Muscle of arm (tissue), 12 donors: ENCODE data around the gene ADPRH. TPM values are rescaled to one million over a fixed set of nuclear protein-coding genes. Genes with fewer than 3 reads are reported as not detected.

Experiments used
- DNase-seq: peaks from one replicate; pipeline ENCODE4 v3.0.0-alpha.2; 2013
- polyA plus RNA-seq, 12 donors: library from polyadenylated mRNA; unstranded; fragments of 120-200 nt; gene quantifications; one replicate each; pipeline ENCODE4 v1.2.1, GENCODE V29; 2013; ENCODE audit not compliant: insufficient read length in 12 of 12

Gene ADPRH
- polyA plus RNA-seq, 12 donors = 5.5 to 10.6 (median 8.5) TPM; not detected in 1

DNA sequence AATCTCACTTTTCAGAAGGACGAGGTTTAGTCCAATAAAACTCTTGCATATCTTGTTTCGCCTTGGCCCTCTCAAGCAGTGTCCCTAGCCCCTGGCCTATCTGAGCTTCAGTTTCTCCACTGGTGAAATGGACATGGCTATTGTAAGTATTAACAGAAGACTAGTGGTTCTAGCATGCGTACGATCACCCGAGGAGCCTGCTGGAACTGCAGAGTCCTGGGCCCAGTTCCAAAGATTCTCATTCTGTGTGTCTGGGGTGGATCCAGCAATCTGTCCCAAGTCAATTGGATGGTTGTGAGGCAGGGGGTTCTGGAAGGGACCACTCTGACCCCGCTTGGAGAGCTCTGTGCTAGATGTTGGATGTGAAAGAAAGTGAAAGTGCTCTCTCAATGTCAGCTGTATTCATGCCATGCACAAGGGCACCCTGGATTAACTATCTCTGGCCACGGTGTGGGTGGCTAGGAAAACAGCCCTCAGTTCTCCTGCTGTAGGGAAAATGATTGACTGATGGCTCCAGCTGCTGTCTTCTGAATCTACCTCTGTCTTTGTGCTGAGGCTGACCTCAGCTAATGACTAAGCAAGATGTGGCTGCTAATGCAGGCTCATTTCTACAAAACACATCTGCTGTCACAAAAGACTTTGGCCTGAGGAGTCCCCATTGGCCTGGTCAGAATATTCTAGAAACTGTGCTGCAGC, 16.5 kb downstream of the ADPRH start:
- DNase-seq = no peak

DNA sequence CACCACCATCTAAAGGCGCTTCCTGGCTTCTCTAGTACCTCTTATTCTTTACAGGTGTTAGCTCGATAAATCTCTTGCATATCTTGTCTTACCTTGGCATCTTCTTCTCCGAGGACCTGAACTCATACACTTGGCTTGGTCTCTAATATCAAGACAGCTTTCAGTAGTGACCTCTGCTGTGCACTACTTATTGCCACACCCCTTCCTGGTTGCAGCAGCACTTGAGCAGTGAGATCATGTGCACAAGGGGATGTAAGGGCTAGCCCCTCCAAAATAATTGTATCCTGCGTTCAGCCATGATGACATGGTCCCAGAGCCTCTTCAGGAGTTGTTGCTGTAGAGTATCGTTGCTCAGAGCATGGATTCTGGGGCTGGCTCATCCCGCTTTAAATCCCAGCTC, 17.1 kb downstream of the ADPRH start:
- no peak for DNase-seq

DNA sequence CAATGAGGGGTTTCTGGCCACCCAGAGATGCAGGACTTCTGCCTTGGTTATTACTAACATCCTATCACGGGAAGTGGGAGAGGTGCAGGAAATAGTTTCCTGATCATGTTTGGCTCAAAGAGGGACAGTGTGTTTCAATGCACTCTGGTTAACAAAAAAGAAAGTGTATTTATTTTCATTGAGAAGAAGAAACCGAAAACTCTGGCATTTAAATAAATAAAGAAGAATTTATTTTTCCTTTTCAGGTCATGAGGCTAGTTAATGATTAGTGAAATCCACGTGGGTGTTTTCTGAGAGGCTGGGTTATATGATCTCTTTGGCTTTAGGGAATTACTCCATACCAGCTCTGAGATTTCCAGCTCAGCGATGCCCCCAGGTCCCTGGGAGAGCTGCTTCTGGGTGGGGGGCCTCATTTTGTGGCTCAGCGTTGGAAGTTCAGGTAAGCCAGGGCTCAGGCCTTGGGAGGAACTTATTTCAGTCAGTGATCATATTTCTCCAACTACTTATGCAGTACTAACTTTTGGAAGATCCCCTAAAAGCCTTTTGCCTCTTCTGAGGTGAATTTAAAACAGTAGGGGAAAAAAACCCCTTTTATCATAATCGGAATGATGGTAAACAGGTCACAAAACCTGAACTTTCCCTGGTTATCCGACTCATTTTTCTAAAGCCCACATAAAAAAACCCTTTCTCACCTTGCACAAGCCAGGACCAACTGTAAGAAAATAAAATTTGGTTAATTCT, 18.4 kb downstream of the ADPRH start, which contains the start of gene PLA1A:
Gene PLA1A (plus strand): TSS at position 338 of the 741 bp plus-strand sequence. CDS start 29 bp downstream, at position 367.
- no peak for DNase-seq

DNA sequence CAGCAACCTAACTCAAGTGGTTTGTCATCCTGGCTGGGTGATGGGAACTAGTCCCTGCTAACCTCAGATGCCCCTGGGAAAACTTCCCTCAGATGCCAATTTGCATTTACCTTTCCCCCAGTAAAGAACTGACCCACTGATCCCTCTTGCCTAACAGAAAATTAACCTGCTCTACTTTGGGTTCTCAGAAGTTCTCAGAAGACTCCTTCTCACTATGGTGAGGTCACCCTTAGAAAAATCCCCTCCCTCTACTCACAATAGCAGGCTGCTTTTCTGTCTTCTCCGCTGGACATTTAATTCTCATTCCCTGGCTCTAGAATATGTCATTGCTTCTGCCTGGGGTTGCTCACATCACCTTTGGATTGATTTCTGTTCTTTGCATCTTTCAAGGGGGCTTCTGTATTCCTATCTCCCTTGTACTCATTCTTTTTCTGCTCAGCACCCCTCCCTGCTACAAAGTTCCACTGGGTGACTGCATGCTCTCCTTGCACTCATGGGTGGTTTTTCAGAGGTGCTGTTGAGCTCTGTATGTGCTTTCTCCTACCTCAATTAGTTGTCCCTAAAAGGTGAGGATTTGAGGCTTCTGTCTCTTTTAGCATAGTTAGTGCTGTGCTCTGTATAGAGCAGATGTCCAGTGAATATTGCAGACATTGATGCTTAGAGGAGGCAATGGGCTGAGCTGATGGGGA, 19.3 kb downstream of the ADPRH start:
- DNase-seq = no peak

DNA sequence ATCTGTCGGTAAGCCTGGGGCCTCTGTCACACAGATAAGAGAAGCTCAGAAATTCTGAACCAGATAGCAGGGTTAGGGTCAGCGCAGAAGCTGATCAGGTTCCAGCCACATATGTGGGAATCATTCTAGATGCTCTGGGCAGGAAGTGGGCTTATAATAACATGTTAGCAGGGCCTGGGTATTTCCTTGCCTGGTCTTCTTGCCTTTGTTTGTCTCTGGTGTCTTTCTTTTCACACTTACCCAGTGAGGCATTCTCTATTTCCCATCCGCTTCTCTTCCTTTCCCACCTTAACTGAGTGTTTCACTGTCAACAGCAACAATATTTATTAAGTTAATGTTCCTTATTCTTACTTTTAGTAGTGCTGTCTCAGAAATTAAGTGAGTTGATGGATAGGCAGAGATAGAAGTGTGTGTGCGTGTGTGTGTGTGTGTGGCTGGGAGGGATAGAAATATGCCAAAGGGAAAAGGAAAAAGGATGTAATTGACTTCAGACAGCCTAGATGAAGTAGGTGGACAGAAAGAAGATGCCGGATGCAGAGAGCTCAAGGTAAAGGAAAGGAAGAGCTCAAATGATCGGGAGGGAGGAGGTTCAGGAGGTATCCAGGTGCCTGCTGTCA, 20.4 kb downstream of the ADPRH start:
- no peak for DNase-seq

DNA sequence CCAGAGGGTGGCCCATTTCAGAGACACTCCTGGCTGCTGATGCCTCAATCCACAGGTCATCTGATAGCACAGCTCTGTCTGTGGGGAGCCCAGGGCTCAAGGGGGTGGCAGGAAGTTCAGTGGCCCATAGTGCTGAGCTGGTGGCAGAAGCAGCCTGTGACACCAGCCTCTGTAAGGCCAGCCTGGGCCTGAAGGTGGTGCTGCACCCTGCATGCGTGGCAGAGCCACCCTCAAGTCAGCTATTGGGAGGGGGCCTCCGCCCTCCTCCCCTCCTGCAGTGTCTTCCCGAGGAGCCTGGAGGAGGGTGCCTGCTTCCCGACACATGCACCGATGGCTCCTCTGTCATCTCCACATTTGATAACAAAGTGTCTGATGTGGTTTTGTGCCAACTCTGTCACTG, 21.4 kb downstream of the ADPRH start:
- no peak for DNase-seq

DNA sequence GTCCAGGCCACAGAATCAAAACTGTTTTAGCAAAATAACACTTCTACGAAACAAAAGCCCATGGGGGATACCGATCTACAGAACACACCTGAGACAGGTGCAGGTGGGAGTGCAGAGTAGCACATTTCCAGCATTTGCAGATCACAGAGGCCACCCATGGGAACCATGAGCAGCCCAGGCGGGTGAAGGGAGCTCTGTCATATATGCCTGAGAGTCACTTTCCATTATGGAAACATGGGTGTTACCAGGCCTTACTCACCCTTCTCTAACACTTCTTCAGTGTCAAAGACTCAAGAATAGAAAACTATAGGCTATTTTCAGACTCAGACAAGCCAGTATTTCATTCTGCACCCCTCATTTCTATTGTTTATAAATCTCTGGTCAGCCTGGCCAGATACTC, 21.9 kb downstream of the ADPRH start:
- DNase-seq = no peak

DNA sequence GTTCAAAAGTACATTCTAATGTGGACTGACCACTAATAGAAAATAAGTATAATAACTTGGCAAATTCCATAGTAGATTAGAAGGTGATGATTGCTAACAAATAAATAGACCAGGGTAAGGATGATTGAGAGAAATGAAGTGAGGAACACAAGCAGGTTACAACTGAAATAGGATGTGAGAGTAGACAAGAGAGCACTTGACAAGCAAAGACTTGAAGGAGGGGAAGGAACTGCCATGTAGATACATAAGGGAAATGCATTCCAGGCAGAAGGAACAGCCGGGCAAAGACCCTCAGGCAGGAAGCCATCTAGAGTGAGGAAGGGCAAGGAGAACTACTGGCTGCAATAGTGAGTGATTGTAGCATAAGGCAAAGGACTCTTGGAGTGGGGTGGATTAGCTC, 23.4 kb downstream of the ADPRH start:
- DNase-seq = no peak

DNA sequence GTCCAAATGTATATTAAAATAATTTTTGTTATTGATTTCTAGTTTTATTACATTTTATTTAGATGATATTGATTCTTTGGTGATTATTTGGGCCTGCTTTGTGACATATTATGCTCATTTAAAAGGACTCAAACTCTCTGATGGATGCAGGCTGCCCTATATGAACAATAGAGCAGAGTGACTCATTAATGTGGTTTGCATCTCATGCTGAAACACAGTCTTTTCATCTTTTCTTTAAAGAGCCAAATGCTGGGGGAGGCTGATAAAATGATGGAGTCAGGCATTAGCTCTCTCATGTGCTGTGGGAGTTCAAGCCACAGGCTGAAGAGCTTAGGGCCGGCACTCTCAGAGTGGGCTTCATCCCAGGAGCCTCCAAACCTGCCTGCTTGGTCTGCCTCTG, 25.6 kb downstream of the ADPRH start:
- no peak for DNase-seq

DNA sequence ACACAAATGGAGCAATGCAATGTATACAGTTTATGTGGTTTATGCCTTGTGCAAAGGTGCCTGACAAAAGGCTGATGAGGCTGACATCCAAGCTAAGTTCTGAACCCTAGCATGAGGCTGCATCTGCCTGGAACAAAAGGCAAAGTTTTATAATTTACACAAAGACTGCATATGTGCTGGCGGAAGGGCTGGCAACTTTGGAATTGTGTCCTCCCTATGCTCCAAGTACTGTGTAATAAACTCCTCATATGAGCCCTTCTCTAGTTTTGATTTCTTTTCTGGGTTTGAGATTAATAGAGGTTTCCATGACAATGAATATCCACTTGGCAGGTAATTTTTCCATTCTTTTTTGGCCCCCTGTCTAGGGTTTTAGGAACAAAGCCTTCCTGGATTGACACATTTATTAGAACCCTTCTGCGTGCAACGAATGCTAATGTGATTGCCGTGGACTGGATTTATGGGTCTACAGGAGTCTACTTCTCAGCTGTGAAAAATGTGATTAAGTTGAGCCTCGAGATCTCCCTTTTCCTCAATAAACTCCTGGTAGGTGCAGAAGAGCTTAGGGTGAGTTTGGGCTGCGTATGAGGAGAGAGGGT, 29.2 kb downstream of the ADPRH start:
- no peak for DNase-seq

DNA sequence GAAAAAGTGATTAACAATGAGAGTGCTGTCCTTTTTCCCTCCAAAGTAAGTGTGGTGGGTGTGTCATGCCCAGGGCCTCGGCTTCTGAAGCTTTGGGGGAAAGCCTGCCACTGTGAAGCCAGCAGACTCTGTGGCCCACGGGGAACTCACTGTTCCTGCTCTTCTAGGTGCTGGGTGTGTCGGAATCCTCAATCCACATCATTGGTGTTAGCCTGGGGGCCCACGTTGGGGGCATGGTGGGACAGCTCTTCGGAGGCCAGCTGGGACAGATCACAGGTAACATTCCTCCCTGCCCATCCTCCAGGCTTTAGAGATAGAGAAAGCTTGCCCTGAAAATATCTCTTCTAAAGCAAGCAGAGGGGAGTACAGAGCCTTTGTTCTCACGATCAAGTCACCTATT, 30.0 kb downstream of the ADPRH start:
- no peak for DNase-seq

DNA sequence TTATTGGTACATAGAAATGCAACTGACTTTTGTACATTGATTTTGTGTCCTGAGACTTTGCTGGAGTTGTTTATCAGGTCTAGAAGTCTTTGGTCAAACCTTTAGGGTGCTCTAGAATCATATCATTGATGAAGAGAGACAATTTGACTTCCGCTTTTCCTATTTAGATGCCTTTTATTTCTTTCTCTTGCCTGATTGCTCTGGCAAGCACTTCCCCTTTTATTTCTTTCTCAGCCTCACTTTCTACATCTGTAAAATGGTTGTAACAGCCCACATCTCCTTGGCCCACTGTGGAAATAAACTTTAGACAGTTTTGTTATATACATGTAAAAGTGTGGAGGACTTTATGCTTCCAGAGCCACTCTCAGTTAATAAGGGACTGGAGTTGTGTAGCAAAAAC, 32.4 kb downstream of the ADPRH start:
- DNase-seq = no peak

DNA sequence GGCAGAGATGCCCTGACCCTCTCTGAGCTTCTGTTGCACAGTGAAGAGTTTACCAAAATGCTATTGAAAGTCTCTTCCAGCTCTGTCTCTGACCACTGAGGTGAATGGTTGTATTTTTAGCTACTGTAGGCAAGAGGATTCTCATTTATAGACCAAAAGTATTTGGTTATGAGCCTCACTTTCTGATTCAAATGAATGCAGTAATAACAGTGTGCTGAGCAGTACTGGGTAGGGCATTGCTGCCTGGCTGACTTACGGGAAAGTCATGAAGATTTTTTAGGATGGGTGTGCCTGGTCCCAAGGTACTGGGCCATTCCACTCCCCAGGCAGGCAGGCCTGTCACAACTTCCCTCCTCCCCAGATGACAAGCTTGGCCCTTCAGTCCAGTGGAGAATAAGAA, 33.9 kb downstream of the ADPRH start:
- DNase-seq = no peak

DNA sequence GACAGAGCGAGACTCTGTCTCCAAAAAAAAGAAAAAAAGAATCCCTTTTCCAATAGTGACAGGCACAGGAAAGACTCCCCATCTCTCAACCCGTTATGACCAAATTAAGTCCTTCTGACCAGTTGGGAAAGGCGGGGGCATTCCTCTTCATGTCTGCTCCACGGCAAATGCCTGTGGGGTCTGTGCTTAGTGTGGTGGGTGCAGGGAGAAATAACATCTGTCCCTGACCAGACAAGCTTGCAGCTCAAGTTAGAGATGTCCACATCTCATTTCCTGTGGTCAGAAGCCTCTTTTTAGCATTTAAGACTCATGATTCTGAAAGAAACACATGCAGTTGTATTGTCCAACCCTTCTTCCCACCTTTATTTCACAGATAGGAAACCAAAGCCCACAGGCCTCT, 34.6 kb downstream of the ADPRH start:
- no peak for DNase-seq

DNA sequence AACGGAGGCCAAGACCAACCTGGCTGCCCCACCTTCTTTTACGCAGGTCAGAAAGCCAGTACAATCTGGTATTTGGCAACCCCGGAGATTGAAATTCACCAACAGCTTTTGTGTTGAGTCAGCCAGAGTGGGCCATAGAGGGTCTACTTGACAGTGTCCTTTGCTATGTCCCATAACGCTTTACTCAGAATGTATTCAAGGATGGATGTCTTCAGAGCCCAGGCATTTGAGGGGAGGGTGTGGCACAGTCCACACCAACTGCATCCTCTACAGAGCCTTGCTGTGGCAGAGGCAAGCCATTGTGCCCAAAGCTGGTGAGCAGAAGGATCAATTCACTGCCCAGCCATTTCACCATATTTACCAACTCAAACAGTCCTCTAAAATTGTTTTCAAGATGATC, 36.8 kb downstream of the ADPRH start:
- DNase-seq = no peak

DNA sequence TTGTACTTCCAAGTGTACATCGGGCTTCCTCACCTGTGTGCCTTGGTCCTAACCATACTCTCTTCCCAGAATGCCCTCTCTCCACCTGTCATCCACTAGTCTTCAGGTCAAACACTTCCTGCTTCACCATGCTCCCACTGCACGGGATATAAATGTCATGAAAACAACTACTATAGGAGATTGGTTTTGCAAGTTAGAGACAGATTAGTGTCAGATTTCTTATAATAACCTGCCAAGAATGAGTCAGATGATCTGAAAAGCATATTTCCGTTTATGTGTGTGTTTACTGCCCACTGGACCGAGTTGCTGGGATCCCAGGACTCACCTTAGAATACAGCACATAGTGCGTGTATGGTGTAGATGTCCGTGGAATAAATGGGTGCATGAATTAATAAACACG, 39.8 kb downstream of the ADPRH start:
- no peak for DNase-seq

DNA sequence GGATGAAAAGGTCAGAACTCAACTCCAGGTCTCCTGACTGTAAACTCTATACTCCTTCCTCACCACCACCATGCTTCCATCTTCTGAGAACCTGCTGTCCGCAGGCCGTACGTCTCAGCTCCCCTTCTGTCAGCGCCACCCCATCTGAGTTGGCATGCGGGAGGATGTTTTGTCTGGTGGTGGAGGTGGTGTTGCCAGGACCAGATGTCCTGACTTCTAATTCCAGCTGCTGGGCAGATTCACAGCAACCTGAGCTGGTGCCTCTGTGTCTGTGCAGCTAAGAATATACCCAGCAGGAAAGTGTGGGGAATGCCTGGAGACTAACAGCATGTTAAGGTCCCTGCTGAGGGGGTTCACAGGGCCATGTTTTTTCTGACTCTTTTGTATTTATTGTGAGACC, 41.6 kb downstream of the ADPRH start:
- no peak for DNase-seq

DNA sequence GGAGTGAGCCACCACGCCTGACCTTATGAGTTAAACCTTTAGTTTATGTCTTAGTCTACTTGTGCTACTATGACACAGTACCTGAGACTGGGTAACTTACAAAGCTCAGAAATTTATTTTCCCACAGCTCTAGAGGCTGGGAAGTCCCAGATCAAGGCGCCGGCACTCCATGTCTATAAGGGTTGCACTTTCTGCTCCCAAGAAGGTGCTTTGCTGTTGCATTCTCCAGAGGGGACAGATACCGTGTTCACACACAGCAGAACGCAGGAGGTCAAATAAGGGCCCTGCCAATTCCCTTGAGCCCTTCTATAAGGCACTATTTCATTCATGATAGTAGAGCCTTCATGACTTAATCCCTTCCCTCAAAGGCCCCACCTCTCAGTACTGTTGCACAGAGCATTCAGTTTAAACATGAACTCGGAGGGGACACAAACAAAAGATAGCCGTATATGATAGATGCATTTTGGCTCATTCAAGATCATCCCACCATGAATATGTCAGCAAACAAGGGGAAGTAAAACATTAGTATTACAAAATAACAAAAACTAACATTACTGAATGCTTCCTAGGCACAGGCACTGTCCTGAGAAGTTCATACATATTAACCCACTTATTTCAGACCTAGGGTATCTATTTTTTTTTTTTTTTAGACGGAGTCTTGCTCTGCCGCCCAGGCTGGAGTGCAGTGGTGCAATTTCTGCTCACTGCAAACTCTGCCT, 44.9 kb downstream of the ADPRH start:
- DNase-seq = no peak

DNA sequence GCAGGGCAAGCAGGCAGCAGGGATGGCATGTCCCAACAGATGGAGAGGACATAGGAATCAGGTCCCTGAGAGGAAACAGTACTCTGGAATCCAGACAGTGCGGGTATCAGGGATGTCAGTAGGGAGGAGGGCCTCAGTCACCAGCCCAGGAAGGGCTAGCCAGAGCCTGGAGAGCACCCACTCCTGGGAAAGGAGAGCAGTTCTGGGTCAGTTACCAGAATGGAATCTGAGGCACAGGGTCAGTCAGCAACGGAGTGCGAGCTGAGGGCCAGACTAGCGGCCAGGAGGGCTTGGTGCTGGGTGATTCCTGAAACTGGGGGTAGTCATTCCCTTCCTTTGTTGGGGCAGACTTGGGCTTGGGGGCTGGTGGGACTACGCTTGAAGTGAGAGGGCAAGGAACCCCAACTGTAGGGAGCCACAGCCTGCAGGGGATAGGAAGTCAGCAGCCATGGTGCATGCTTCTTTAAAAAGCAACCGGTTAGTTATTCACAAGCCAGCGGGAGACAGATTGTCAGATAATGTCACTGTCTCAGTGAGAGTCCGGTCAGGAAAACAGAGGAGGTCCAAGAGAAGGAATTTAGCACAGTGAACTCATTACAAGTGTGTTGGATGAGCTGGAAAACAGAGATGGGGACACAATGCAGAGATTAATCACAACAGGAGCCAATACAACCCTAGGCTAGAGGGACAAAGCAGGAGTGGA, 46.3 kb downstream of the ADPRH start:
- DNase-seq = no peak

DNA sequence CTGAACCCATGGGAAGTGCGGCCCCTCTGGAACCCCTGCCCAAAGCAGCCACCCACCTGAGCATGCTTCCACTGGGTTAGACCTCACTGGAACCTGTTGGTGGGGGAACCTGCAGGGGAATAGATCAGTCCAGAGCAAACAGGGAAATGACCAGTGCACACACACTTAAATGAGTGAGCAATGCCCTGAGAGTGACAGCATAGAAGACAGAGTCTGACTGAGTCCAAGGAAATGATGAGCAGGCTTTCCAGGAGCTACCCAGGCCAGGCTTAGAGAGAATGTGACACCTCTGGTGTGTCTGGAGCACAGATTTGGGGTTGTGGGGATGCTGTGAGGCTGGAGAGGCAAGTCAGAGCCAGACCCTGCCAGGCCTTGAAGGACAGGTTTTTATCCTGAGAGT, 46.9 kb downstream of the ADPRH start:
- DNase-seq = no peak

DNA sequence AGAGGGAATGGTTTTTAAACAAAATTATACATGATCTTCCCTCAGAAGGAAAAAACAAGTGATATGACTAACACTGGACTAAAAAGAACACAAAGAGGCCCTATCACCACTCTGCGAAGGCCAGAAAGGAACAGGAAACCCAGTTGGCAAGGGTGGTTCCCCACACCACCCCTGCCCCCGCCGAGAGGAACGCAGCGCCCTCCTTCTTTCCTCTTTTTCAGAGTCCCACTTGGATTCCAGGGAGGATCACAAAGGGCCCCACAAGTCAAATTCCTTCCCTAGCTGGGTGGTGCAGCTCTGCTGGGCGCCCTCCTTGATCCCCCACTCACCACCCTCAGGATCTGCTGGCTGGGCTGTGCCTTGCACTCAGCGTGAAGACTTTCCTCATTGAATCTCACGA, 48.2 kb downstream of the ADPRH start:
- DNase-seq = no peak
